Measurements from ENCODE around the gene PLCH1. TPM values are rescaled to one million over a fixed set of nuclear protein-coding genes. Genes with fewer than 3 reads are reported as not detected.

PLCH1 gene
- polyA plus RNA-seq, 1 donor (not counting 4 experiments of a cell fraction or from before 2014, with no cell fraction given) = 0.05 TPM

DNA sequence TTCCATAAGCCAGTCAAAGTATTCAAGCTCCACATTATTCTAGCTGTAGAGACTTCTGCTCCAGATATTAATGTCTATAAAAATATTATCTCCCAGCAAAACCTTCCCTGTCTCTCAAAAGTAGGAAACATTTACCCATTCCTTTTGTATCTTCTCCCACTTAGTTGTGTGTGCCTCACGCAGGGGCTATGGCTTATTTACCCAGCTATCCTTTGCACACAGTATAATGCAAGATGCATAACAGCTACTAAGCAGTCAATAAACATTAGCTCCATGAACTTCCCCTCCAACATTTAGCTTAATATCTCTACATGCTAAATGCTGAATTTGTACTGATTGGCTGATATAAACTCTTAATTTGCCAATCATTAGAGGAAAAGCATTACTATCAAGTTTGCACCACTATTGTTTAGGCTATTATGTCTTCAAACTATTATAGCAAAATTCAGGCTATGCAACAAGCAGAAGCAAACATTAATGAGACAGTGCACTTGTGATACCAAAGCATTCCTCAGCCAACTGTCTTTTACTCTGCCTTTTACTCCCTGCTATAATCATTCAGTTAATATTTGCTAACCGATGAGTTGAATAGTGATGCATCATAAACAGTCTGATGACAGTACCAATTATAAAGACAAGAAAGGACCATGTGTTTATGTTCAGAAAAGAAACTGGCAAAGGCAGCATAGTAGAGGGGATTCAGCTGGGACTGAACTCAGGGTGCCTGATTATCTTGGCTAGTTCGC, 81.2 kb downstream of the PLCH1 start:
- H3K4me1 ChIP-seq (ENCODE audit: control insufficient read depth, extremely low read depth, insufficient read depth, low read length) = no peaks in the 10 kb centered on the region
- DNase-seq (ENCODE audit: low read depth, low spot score) = no peak
- no peak overlapping the region for H2AFZ ChIP-seq (ENCODE audit: control insufficient read depth, low read length)

GRCh38 chr3:155661760-155662159, 83.1 kb downstream of the PLCH1 start:
- Histone ChIP-seq H3K4me1 (ENCODE audit: control insufficient read depth, extremely low read depth, insufficient read depth, low read length) (no peaks in the 10 kb centered on the region), H2AFZ (ENCODE audit: control insufficient read depth, low read length) (no peak overlapping the region), H3K4me3 (ENCODE audit: control insufficient read depth in 2 of 3, extremely low read depth in 1 of 3, insufficient read depth in 2 of 3, low read depth in 1 of 3, low read length in 3 of 3) (no peak overlapping the region), H3K27me3 (ENCODE audit: control insufficient read depth, extremely low read depth, insufficient read depth, low read length) (no peaks in the 10 kb centered on the region), H3K27ac (ENCODE audit: control insufficient read depth, insufficient read depth, low read length) (no peak overlapping the region), H3K9me3 (ENCODE audit: control insufficient read depth, low read depth, low read length) (no peaks in the 10 kb centered on the region), H4K20me1 (ENCODE audit: control insufficient read depth, extremely low read depth, insufficient read depth, low read length) (no peaks in the 10 kb centered on the region), H3K79me2 (ENCODE audit: control insufficient read depth, insufficient read depth, low read length) (no peaks in the 10 kb centered on the region), H3K4me2 (ENCODE audit: control insufficient read depth, extremely low read depth, insufficient read depth, low read depth, low read length) (no peak overlapping the region), H3K36me3 (ENCODE audit: control insufficient read depth in 2 of 2, extremely low read depth in 1 of 2, insufficient read depth in 2 of 2, low read length in 2 of 2) (no peaks in the 10 kb centered on the region), H3K9me1 (ENCODE audit: control insufficient read depth, extremely low read depth, insufficient read depth, low read length) (no peaks in the 10 kb centered on the region), H3K9ac (ENCODE audit: control insufficient read depth, extremely low read depth, insufficient read depth, low read length) (no peak overlapping the region)
- TF ChIP-seq CTCF (optimal IDR thresholded peaks at IDR 0.05 in 1 of 3, IDR thresholded peaks at IDR 0.05 in 1 of 3, conservative IDR thresholded peaks at IDR 0.05 in 1 of 3; ENCODE audit: extremely low read depth in 1 of 3, insufficient read depth in 2 of 3, low read length in 3 of 3) = no peak
- TF ChIP-seq EZH2 (IDR thresholded peaks at IDR 0.05; ENCODE audit: low read length) = no peak
- FAIRE-seq (no peak), DNase-seq (ENCODE audit: low read depth, low spot score) (no peak)
- dilution Hi-C loops (cut with MboI; ENCODE audit: extremely low pct_ligation_motif_present, low sequenced_read_pairs) = no loop called here

More for the DNA sequence above, 81.2 kb downstream of the PLCH1 start:
- no peak for TF ChIP-seq EZH2 (IDR thresholded peaks at IDR 0.05; ENCODE audit: low read length)
- TF ChIP-seq CTCF (optimal IDR thresholded peaks at IDR 0.05 in 1 of 3, IDR thresholded peaks at IDR 0.05 in 1 of 3, conservative IDR thresholded peaks at IDR 0.05 in 1 of 3; ENCODE audit: extremely low read depth in 1 of 3, insufficient read depth in 2 of 3, low read length in 3 of 3) = no peak
- Histone ChIP-seq H3K9ac (ENCODE audit: control insufficient read depth, extremely low read depth, insufficient read depth, low read length) (no peak overlapping the region), H3K4me3 (ENCODE audit: control insufficient read depth in 2 of 3, extremely low read depth in 1 of 3, insufficient read depth in 2 of 3, low read depth in 1 of 3, low read length in 3 of 3) (no peak overlapping the region), H3K9me1 (ENCODE audit: control insufficient read depth, extremely low read depth, insufficient read depth, low read length) (no peaks in the 10 kb centered on the region), H3K79me2 (ENCODE audit: control insufficient read depth, insufficient read depth, low read length) (no peaks in the 10 kb centered on the region), H4K20me1 (ENCODE audit: control insufficient read depth, extremely low read depth, insufficient read depth, low read length) (no peaks in the 10 kb centered on the region), H3K27me3 (ENCODE audit: control insufficient read depth, extremely low read depth, insufficient read depth, low read length) (no peaks in the 10 kb centered on the region), H3K36me3 (ENCODE audit: control insufficient read depth in 2 of 2, extremely low read depth in 1 of 2, insufficient read depth in 2 of 2, low read length in 2 of 2) (no peaks in the 10 kb centered on the region), H3K9me3 (ENCODE audit: control insufficient read depth, low read depth, low read length) (no peaks in the 10 kb centered on the region), H3K4me2 (ENCODE audit: control insufficient read depth, extremely low read depth, insufficient read depth, low read depth, low read length) (no peak overlapping the region), H3K27ac (ENCODE audit: control insufficient read depth, insufficient read depth, low read length) (no peak overlapping the region)
- no peak for FAIRE-seq
- dilution Hi-C loops (cut with MboI; ENCODE audit: extremely low pct_ligation_motif_present, low sequenced_read_pairs) = no loop called here
